Adrenal gland (tissue), 12 donors: ENCODE results near the gene TEX29. TPM values are rescaled to one million over a fixed set of nuclear protein-coding genes. Genes with fewer than 3 reads are reported as not detected.

Experiments
- DNase-seq, 7 donors: peaks; one replicate each; pipeline ENCODE4 v3.0.0-alpha.2; 2019 to 2020
- H3K27ac ChIP-seq, 5 donors: fragments of 200-600 bp; sonication (generic) in 4 of 5; 1 replicate in 3 of 5; 2 replicates in 2 of 5; pipeline versions ENCODE4 v1.5.1 to v1.8.0; 2016 to 2020; ENCODE audit warnings: mild to moderate bottlenecking in 1 of 5
- H3K27me3 ChIP-seq: fragments of 200-600 bp; 2 replicates; pipeline ENCODE4 v1.8.0; 2021
- H3K36me3 ChIP-seq, 2 donors: fragments of 200-600 bp; replicated peaks in 1 of 2; 1 replicate in 1 of 2; 2 replicates in 1 of 2; pipeline versions ENCODE4 v1.5.1 to v1.8.0; 2018 to 2022
- H3K4me1 ChIP-seq, 2 donors: fragments of 200-600 bp; replicated peaks in 1 of 2; 1 replicate in 1 of 2; 2 replicates in 1 of 2; pipeline versions ENCODE4 v1.5.1 to v1.8.0; 2018 to 2021
- H3K4me3 ChIP-seq, 4 donors: fragments of 200-600 bp; sonication (generic) in 3 of 4; one replicate each; pipeline ENCODE4 v1.5.1; 2016 to 2018
- H3K9me3 ChIP-seq, 3 donors: fragments of 200-600 bp; sonication (generic) in 1 of 3; replicated peaks in 1 of 3; 1 replicate in 2 of 3; 2 replicates in 1 of 3; pipeline versions ENCODE4 v1.5.1 to v1.8.0; 2016 to 2021
- POLR2A ChIP-seq, 2 donors: fragments of 450-650 bp; IDR thresholded peaks; one replicate each; pipeline ENCODE4 v1.6.1; 2017; ENCODE audit warnings: antibody characterized with exemption in 2 of 2, mild to moderate bottlenecking in 2 of 2, moderate library complexity in 1 of 2
- WGBS, 4 donors: extraction: QIAGEN DNeasy Blood & Tissue Kit in 2 of 4; methylation state at CpG; one replicate each; pipeline versions ENCODE4 v1.1.5 to v1.1.7; 2013 to 2017; 5-methylcytosine and 5-hydroxymethylcytosine counted together
- intact Hi-C, 2 donors: fragments of 100-400 bp; cut with DNase I; formaldehyde crosslinking; loops; one replicate each; pipeline versions ENCODE4 v1.14.1 to v1.15.0; 2022 to 2023
- polyA plus RNA-seq, 3 donors: library from polyadenylated mRNA; stranded (reverse); fragments of 200-250 nt in 2 of 3; fragments of 350-450 nt in 1 of 3; fragmentation: Illumina TruSeq in 1 of 3; extraction: RNeasy Lipid Tissue Mini Kit (QIAGEN cat#74804) in 1 of 3; gene quantifications; one replicate each; pipeline ENCODE4 v1.2.3, GENCODE V29; 2013 to 2014
- total RNA-seq, 9 donors: library from RNA; depleted of rRNA in 4 of 9; stranded (reverse); fragments of >200 nt in 4 of 9; fragments of 120-200 nt in 1 of 9; fragmentation: NEBNext Ultra II Directional in 1 of 9; extraction: Animal tissue kit (Norgen Biotek cat#: 25700) in 1 of 9; gene quantifications; one replicate each; pipeline versions ENCODE4 v1.1.0 to v1.2.4, GENCODE V29; 2013 to 2023
- TF ChIP-seq, protein P1 (sequence below), 6 experiments: fragments of 450-650 bp in 4 of 6; fragments of 200-600 bp in 2 of 6; sonication (generic) in 1 of 6; IDR thresholded peaks; 1 replicate in 5 of 6; 2 replicates in 1 of 6; pipeline versions ENCODE4 v1.5.1 to v1.8.0; 2016 to 2021; ENCODE audit warnings: antibody characterized with exemption in 6 of 6, mild to moderate bottlenecking in 2 of 6, moderate library complexity in 1 of 6
- donor health status: healthy with polysubstance abuse.
- donor health status: Bipolar disorder and iron deficiency.
- donor health status: DM: yes; HTN: yes; CAD: no.
- donor health status: DM: no; HTN: no; CAD: no.
- donor health status: DM: no; HTN: no; CAD: no.
- donor health status: DM: yes; HTN: yes; CAD: no.

TEX29 gene
- total and polyA plus RNA-seq, 12 donors: 0.28 to 4.0 (median 0.34) TPM; not detected in 7

DNA sequence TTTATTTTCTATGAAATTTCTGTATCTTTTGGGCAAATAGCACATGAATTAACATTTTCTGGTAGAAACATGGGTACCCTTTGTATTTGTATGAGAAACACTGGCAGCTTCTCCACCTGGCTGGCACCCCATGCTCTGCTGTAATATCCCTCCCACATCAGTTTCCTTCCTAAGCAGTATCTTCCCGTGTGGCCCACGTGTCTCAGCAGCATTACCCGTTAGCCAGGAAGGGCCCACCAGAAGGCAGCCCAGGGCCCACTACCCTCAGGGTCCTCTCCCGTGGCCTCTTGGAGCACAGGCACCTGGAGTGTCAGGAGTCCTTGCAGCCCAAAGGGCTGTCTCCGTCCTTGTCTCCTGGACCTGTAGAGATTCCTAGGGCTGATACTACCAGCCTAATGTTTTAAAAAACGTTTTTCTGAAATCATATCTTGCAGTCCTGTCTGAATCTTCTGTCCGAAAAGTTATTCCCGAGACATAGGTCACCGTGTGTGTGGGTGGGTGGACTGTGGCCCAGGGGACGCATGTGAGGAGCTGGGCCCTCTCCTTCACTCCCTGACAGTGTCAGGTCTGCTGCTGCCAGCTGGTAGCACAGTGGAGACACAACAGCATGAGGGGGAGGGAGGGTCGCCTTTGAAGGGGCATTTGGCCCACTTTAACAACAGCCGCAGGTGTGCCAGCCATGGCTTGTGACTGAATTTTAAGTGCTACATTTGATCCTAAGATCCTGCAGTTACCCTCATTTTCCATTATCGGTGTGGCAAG is 22.0 kb upstream of the TEX29 start:
- peak in 1 of 7 donors; percentile 37 for DNase-seq
- H3K27ac ChIP-seq: no peak overlapping the region
- no peaks in the 10 kb centered on the region for H3K9me3 ChIP-seq
- TF ChIP-seq POLR2A (IDR thresholded peaks at IDR 0.05): no peak
- TF ChIP-seq, protein P1, sequence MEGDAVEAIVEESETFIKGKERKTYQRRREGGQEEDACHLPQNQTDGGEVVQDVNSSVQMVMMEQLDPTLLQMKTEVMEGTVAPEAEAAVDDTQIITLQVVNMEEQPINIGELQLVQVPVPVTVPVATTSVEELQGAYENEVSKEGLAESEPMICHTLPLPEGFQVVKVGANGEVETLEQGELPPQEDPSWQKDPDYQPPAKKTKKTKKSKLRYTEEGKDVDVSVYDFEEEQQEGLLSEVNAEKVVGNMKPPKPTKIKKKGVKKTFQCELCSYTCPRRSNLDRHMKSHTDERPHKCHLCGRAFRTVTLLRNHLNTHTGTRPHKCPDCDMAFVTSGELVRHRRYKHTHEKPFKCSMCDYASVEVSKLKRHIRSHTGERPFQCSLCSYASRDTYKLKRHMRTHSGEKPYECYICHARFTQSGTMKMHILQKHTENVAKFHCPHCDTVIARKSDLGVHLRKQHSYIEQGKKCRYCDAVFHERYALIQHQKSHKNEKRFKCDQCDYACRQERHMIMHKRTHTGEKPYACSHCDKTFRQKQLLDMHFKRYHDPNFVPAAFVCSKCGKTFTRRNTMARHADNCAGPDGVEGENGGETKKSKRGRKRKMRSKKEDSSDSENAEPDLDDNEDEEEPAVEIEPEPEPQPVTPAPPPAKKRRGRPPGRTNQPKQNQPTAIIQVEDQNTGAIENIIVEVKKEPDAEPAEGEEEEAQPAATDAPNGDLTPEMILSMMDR (IDR thresholded peaks at IDR 0.05): no peak
- peaks cover 0 to 55% of the 10 kb centered on the region in 2 donors for H3K36me3 ChIP-seq
- H3K4me3 ChIP-seq: no peak overlapping the region
- no peaks in the 10 kb centered on the region for H3K27me3 ChIP-seq
- no peaks in the 10 kb centered on the region for H3K4me1 ChIP-seq
- intact Hi-C loops: no loop called here
- 83 to 93% (median 90%) methylated on average over 11 to 13 of the region's 13 CpGs for WGBS, 4 donors

DNA sequence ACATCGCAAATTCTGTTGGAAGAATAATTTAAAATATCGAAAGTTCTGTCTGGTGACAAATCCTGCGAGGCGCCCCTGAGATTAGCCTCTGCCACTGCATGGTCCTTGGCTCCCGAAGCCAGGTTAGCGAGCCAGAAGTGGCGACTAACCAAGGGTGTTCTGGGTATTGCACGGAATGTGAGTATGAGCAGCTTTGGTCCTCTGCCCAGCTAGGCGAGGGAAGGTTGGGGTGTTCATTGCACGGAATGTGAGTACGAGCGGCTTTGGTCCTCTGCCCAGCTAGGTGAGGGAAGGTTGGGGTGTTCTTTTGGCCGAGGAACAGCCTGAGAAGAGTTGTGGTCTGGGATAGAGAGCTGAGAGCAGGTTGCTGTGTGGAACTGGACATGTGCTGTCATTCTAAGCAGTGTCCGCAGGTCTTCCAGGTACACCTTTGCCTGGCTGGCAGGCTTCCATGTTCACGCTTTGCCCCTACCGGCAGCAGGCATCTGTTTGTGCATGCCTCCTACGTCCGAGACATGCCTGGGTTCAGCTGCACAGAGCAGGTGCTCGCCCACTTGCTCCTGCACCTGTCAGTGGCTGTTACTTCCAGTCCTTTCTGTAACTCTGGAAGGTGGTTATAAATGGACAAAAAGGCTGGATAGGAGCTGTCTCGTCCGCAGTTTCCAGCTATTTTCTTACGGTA is 18.3 kb upstream of the TEX29 start:
- Histone ChIP-seq H3K4me1 (no peaks in the 10 kb centered on the region), H3K4me3 (no peak overlapping the region), H3K9me3 (no peaks in the 10 kb centered on the region), H3K27me3 (no peaks in the 10 kb centered on the region), H3K27ac (no peak overlapping the region), H3K36me3 (peaks cover 0 to 61% of the 10 kb centered on the region in 2 donors)
- DNase-seq: no peak
- 94 to 96% (median 95%) methylated on average over 22 of the region's 22 CpGs for WGBS, 4 donors
- intact Hi-C loops: no loop called here
- TF ChIP-seq, protein P1 (IDR thresholded peaks at IDR 0.05): no peak
- TF ChIP-seq POLR2A (IDR thresholded peaks at IDR 0.05): no peak

DNA sequence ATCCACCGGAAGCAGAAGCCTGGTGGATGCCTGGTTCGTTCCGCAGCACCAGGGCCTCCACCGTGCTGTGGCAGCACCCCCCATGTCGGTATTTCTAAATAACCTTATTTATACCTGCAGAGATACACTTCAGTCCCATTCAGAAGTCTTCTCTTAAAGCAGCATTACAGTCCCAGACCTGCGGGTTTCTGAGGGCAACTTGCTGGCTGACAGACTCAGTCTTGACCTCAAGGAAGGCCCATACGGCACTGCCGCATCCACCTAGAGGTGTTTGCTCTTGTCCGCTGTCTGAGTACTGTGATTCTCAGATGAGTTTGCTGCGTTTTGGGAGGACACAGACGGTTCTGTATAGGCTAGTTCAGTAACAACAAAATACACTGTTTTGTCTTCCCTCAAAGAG is 16.9 kb upstream of the TEX29 start:
- no peaks in the 10 kb centered on the region for H3K27me3 ChIP-seq
- intact Hi-C loops: no loop called here
- H3K4me3 ChIP-seq: no peak overlapping the region
- 96 to 97% (median 96%) methylated on average over 11 of the region's 11 CpGs for whole genome bisulfite sequencing, 4 donors
- no peaks in the 10 kb centered on the region for H3K4me1 ChIP-seq
- DNase-seq: no peak
- no peak overlapping the region for H3K27ac ChIP-seq
- TF ChIP-seq, protein P1 (IDR thresholded peaks at IDR 0.05): no peak
- peaks cover 0 to 61% of the 10 kb centered on the region in 2 donors for H3K36me3 ChIP-seq
- H3K9me3 ChIP-seq: no peaks in the 10 kb centered on the region

DNA sequence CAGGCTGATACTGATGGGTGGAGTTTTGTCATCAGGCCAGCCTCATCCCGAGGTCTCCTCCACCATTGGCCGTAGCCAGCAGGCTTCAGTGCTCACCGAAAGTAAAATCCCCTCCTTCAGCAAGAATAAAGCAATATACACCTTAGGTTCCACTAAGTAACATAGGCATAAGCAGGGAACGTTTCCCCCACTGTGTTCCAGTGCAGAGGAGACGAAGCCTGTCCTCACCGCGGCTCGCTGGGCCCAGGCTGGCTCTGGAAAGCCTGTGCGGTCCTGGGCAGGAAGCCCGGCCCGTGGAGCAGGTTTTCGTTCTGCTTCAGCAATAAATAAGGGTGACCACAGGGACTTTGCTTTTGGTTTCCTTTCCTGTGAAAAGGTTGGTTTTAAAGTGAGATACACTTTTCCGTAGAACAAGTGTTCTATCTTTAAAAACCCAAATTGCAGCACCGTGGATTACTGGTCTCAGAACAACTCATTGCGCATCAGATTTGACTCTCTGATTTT is 16.3 kb upstream of the TEX29 start:
- Histone ChIP-seq H3K4me3 (no peak overlapping the region), H3K36me3 (peaks cover 0 to 61% of the 10 kb centered on the region in 2 donors), H3K27ac (no peak overlapping the region), H3K9me3 (no peaks in the 10 kb centered on the region), H3K4me1 (no peaks in the 10 kb centered on the region), H3K27me3 (no peaks in the 10 kb centered on the region)
- 81 to 96% (median 95%) methylated on average over 15 of the region's 15 CpGs for WGBS, 4 donors
- no peak for TF ChIP-seq POLR2A (IDR thresholded peaks at IDR 0.05)
- TF ChIP-seq, protein P1 (IDR thresholded peaks at IDR 0.05): no peak
- no peak for DNase-seq
- intact Hi-C loops: no loop called here
